Endometrium (tissue), 2 donors: ENCODE data around the gene VCX2.
"Not testable (repeated sequence)": the region's sequence is repeated elsewhere in the genome, so short reads cannot be mapped to it uniquely, and the experiment has no call there.

Experiments
- FAIRE-seq: peaks from 2 replicates; lab custom pipeline; 2012; peaks lifted over from hg19 to GRCh38; lab: Jason Lieb, UNC
- donor health status: control.
- donor health status: control.

VCX2 gene

DNA sequence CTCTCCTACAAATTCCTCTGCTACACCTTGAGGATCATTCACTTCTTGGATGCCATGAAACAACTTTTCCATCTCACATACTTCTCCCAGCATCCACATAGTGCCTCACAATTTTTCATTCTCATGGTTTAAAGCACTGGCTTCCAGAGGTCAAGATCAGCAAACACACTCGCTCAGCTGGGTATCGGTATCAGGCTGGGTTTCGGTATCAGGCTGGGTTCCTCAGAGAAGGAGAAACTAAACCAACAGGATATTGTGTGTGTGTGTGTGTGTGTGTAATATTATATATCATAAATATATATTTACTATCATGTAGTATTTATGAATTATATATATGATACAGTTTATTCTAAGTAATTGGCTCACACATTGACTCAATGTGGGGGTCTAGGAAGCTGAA is at the start of gene VCX2:
Gene VCX2 (minus strand): TSS at position 99 of the 400 bp plus-strand sequence. CDS start 624 bp downstream, outside the sequence.
- not testable (repeated sequence) for FAIRE-seq

DNA sequence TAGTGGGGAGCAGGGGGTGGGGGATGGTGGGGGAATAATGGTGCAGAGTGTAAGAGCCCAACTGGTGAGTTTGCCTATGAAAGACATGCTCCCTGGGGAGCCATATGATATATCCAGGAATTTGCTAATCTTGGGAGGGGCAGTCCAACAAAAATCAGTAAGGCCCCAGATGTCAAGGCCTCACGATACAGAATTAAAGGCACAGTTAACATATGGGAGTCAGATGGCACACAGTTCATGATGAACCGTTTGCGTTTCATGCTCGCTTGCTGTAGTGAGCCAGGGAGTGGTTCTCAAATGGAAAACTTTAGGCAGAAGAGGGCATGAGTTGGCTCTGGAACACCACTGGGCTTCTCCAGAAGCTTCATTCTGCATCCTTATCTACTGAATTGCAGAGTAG is 33.9 kb upstream of the VCX2 start:
- no peak for FAIRE-seq

DNA sequence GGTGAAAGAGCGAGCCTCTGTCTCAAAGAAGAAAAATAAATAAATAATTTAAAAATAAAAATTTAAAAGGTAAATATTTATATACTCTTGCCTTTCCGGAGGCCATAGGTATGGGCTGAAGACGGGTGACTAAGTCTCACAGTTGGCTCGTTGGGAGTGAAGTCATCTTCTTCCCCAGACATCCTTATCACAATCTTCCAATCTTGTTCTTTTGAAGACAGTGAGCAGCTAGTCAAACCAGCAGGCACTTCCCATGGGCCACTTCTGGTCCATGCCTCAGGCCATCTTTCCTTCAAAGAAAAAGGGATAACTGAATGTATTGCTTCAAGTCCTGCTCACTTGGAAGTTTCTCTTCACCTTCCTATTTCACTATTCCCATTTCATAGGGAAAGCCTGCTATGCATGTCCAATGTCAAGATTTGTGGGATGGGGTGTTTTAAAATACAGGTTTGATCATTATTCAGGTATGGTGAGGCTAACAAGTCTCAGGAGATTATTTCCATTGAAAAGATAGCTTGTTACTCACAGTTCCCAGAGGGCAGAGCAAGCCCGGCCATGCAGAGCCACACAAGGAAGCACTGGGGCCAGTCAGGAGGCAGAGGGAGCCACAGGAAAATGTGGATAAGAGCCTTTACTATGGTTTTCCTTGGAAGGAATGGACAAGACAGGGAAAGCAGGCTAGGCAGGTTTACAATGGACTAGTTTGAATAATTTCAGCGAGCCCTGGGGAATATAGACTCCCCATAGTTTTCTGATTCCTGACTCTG is 33.3 kb upstream of the VCX2 start:
- FAIRE-seq: no peak

GRCh38 chrX:8201896-8202331 is 30.8 kb upstream of the VCX2 start:
- no peak for FAIRE-seq

GRCh38 chrX:8196776-8197175 is 25.7 kb upstream of the VCX2 start:
- no peak for FAIRE-seq

- FAIRE-seq: no peak
These were observed 23.1 kb upstream of the VCX2 start for GRCh38 chrX:8194216-8194615.

GRCh38 chrX:8192276-8192675 is 21.2 kb upstream of the VCX2 start:
- FAIRE-seq: no peak

- no peak for FAIRE-seq
These were observed 20.0 kb upstream of the VCX2 start for GRCh38 chrX:8191022-8191421.

DNA sequence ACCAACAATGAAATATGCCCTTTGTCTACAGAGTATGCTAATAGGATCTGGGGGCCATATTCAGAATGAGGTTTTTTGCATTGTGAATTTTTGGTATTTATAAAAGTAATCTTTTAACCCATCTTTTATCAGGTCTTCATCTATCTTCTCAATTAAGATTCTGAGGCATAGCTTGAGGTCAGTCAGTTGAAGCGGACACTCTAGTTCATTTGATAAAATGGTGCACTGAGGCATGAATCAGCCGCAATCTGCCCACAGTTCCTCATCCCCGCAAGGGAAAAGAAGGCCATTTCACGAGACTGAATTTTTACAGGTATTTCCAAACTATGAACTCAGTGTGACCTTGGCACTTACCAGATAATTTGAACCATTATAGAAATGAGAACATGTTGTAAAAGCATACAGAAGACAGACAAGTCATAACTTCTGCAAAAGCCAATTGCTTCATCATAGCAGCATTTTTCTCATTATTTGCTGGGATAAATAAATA is 19.3 kb upstream of the VCX2 start:
- FAIRE-seq: no peak

DNA sequence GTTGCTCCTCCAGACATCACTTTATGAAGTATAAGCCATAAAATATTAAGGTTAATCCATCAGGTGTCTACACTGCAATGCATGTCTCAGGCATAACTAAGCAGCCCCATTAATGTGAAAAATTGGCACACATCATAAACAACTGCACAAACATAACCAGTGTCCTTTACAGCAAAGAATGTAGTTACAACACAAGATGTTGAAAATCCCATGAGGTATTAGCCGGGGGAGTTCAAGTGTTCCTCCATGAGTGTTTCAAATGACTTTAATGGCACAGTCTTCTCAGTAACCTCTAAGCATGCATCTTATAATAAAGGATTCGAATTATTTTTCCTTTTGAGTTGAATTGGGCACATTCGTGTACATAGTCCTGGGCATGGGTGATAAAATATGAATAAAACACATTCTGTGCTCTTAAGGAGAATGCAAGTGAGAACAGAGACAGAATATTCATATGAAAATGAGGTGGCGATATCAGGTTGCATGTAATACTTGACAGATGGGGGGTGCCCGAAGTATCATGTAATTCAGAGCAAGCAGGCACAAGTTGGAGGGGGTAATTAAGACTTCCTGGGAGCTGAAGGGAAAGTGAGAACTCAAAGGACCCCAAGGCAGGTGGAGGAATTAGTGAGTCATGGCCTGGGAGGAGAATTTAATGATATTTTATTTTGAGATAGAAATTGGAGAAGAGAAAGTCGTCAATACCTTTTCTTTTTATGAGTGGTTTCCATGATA is 18.2 kb upstream of the VCX2 start:
- FAIRE-seq: no peak

DNA sequence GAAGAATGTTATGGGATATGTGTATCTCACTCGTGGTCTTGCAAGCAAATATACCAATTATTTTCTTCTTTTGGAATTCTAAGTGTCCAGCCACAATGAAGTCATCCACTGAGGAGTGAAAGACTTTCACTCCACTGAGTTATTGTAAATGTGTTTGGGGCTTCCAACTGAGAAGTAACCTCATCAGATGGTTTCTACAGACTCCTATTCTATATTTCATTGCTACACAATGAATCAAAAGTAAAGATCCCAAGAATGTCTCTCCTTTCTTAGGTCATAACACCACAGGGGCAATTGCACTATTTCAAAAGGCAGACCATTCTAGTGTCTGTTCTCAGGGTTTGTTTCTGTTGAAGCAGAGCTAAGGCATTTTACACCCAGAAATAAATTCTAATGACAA is 12.3 kb upstream of the VCX2 start:
- FAIRE-seq: no peak

DNA sequence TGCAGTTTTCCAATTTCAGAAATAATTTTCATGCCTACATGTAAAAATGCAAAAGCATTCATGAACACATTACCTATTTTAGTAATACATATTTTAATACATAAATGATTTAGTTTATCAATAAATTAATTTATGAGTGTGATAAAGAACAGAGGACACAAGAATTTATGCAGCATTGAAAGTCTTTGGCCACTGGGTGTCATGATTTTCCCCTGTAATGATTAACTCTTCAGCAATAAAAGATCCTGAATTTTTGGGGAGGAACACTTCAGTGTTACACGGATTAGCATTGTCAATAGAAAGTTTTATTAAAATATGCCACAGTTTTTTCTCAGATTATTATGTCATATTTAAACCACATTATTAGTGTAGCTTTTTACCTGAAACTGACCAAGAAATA is 8.6 kb upstream of the VCX2 start:
- FAIRE-seq: no peak

DNA sequence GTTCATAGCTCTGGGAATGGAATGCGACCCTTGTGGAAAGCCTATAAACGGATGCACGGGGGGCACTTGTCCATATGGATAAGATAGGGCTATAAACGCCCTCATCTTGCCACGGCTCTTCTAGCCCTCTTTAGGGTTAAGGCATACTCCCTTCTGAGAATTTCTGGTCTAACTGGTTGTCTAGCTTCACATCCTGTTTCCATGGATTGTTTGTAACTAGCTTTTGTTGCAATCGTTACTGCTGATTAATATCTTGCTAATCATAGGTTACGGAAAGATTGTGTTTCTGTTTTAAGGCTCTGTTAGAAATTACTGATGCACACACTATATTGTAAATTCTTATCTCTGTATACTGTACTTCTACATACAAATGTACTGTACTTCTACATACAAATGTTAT is 17.1 kb downstream of the VCX2 start:
- FAIRE-seq: not testable (repeated sequence)

DNA sequence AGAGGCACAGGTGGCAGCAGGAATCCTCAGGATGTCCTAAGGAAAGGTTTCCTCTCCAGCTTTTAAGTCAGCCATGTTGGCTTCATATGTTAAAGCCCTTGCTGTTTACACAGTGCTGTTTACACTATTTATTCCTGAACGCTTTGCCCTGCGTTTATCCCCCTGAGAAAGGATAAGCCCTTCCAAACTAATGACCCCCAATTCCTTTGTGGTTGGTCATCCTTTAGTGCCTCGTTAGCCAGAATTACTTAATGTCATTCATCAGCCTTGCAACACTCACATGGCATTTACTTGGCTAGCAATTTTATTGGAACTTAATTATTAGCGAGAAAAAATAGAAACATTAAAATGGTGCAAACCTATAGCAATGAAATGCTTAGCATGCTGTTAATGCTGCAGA is 23.8 kb downstream of the VCX2 start:
- no peak for FAIRE-seq

- no peak for FAIRE-seq
These were observed 26.1 kb downstream of the VCX2 start for GRCh38 chrX:8144925-8145324.

DNA sequence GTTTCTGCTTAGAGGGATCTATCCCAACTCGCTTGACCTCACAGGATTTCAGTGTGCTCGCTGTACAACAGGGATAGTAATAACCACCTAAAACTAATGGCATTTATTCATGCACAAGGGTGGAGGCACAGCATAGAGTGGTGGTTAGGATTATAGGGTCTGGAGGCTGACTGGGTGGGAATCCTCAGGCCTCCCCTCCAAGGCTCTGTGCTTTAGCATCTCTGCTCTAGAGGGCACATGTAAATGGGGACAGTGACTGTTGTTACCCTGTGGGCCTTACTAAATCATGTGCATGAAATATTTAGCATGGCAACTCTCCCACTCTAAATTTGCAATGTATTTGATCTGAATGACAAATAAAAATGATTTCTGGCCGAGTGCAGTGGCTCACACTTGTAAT is 29.2 kb downstream of the VCX2 start:
- no peak for FAIRE-seq

GRCh38 chrX:8140986-8141744 is 29.9 kb downstream of the VCX2 start:
- no peak for FAIRE-seq

- no peak for FAIRE-seq
These were observed 31.4 kb downstream of the VCX2 start for GRCh38 chrX:8139716-8140115.

GRCh38 chrX:8138252-8138651 is 32.8 kb downstream of the VCX2 start:
- FAIRE-seq: no peak

- no peak for FAIRE-seq
These were observed 44.4 kb downstream of the VCX2 start for GRCh38 chrX:8126648-8127047.

DNA sequence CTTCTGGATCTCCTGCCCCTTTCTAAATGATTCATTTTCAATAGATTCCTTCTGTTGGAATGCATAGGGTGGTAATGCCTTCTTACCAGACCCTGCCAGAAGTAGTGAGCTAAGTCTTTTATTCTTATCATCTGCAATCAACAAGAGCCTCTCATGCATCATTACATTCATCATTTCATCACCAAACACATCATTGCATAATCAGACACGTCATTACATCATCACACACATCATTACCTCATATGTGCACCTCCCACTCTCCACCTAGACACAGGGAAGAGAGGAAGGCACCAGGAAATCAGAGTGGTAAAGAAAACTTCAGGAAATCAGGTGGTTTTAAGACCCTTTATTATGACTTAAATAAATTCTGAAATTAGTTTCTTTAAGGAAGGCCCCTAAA is 45.0 kb downstream of the VCX2 start:
- no peak for FAIRE-seq

DNA sequence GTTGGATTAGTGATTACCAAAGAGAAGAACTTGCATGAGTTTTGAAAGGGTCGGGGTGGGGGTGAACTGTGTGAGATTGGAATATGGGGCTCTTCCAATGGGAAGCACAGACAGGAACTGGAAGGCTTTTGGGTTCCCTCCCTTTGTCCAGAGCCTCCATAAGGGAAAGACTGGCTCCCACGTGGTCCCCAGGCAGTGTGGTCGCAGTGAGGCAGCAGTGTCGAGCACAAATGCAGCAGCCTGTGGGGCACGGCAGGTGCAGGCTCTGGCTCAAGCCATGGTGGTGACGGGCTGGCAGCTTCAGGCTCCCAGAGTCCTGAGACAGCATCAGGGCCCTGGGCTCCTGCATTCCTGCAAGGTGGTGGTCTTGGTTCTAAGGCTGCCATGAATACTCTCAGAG is 45.5 kb downstream of the VCX2 start:
- no peak for FAIRE-seq

GRCh38 chrX:8122538-8122937 is 48.5 kb downstream of the VCX2 start:
- no peak for FAIRE-seq
